Thyroid gland (tissue), 4 donors: ENCODE results near the gene COL23A1. TPM values are rescaled to one million over a fixed set of nuclear protein-coding genes. Genes with fewer than 3 reads are reported as not detected.

ENCODE experiments used
- DNase-seq, 2 donors: peaks; one replicate each; pipeline ENCODE4 v3.0.0-alpha.2; 2019
- H3K27ac ChIP-seq, 3 donors: fragments of 200-600 bp; sonication (generic); 1 replicate in 2 of 3; 2 replicates in 1 of 3; pipeline ENCODE4 v1.5.1; 2016 to 2019; ENCODE audit warnings: mild to moderate bottlenecking in 1 of 3, moderate library complexity in 1 of 3
- H3K27me3 ChIP-seq: fragments of 200-600 bp; sonication (generic); one replicate; pipeline ENCODE4 v1.5.1; 2019
- H3K36me3 ChIP-seq, 2 donors: fragments of 200-600 bp; sonication (generic); one replicate each; pipeline ENCODE4 v1.5.1; 2016 to 2019
- H3K4me1 ChIP-seq, 2 donors: fragments of 200-600 bp; sonication (generic); one replicate each; pipeline ENCODE4 v1.5.1; 2017 to 2019
- H3K4me3 ChIP-seq, 3 donors: fragments of 200-600 bp; sonication (generic); replicated peaks in 1 of 3; 1 replicate in 2 of 3; 2 replicates in 1 of 3; pipeline ENCODE4 v1.5.1; 2016; ENCODE audit warnings: mild to moderate bottlenecking in 1 of 3
- H3K9me3 ChIP-seq: fragments of 200-600 bp; sonication (generic); one replicate; pipeline ENCODE4 v1.5.1; 2017
- CTCF ChIP-seq, 6 experiments: fragments of 200-600 bp in 3 of 6; fragments of 450-650 bp in 3 of 6; sonication (generic) in 3 of 6; IDR thresholded peaks; one replicate each; pipeline ENCODE4 v1.5.1; 2016 to 2019; ENCODE audit warnings: antibody characterized with exemption in 6 of 6, mild to moderate bottlenecking in 2 of 6, inconsistent platforms in 1 of 6, moderate library complexity in 1 of 6
- POLR2A ChIP-seq, 2 donors: fragments of 450-650 bp; IDR thresholded peaks; one replicate each; pipeline ENCODE4 v1.6.1; 2017; ENCODE audit warnings: antibody characterized with exemption in 2 of 2, mild to moderate bottlenecking in 2 of 2, moderate library complexity in 1 of 2
- WGBS, 2 donors: methylation state at CpG; one replicate each; pipeline ENCODE4 v1.1.5; 2017; 5-methylcytosine and 5-hydroxymethylcytosine counted together
- intact Hi-C: fragments of 100-400 bp; cut with DNase I; formaldehyde crosslinking; loops from one replicate; pipeline ENCODE4 v1.15.1; 2023
- total RNA-seq, 4 donors: library from RNA; depleted of rRNA; stranded (reverse); fragments of >200 nt; gene quantifications; one replicate each; pipeline ENCODE4 v1.2.3, GENCODE V29; 2016

COL23A1 gene
- total RNA-seq, 4 donors from 2014 or later, result 76.6 to 108 (median 95.7) TPM

- Histone ChIP-seq H3K4me1 (peaks cover 21 to 56% of the 10 kb centered on the region in 2 donors), H3K9me3 (no peaks in the 10 kb centered on the region), H3K27me3 (no peaks in the 10 kb centered on the region), H3K36me3 (no peaks in the 10 kb centered on the region), H3K4me3 (no peak overlapping the region), H3K27ac (peak overlapping the region in 2 of 3 donors; percentile 13 to 47)
- 75 to 80% methylated on average over 9 of the region's 9 CpGs for WGBS, 2 donors
- no peak for DNase-seq
- TF ChIP-seq POLR2A (IDR thresholded peaks at IDR 0.05), result no peak
- TF ChIP-seq CTCF (IDR thresholded peaks at IDR 0.05), result no peak
- intact Hi-C loops, result no loop called here
Observed at GRCh38 chr5:178548746-178549145, 41.4 kb downstream of the COL23A1 start.

GRCh38 chr5:178547753-178548415, 42.3 kb downstream of the COL23A1 start:
- no peaks in the 10 kb centered on the region for H3K27me3 ChIP-seq
- DNase-seq, result peak; percentile 51 to 52
- intact Hi-C loops, result no loop called here
- TF ChIP-seq CTCF (IDR thresholded peaks at IDR 0.05) (no peak), POLR2A (IDR thresholded peaks at IDR 0.05) (no peak)
- WGBS, 2 donors, result 38 to 47% methylated on average over 5 of the region's 6 CpGs
- H3K4me1 ChIP-seq, result peaks cover 24 to 57% of the 10 kb centered on the region in 2 donors
- no peaks in the 10 kb centered on the region for H3K9me3 ChIP-seq
- H3K36me3 ChIP-seq, result no peaks in the 10 kb centered on the region
- H3K4me3 ChIP-seq, result no peak overlapping the region
- H3K27ac ChIP-seq, result peak overlapping the region in 1 of 3 donors; percentile 47

- intact Hi-C loops, result no loop called here
- H3K9me3 ChIP-seq, result no peaks in the 10 kb centered on the region
- H3K4me3 ChIP-seq, result no peak overlapping the region
- H3K27ac ChIP-seq, result peak overlapping the region in 2 of 3 donors; percentile 77 to 91
- no peak for DNase-seq
- H3K36me3 ChIP-seq, result no peaks in the 10 kb centered on the region
- peaks cover 30 to 55% of the 10 kb centered on the region in 2 donors for H3K4me1 ChIP-seq
- H3K27me3 ChIP-seq, result no peaks in the 10 kb centered on the region
- 84 to 90% methylated on average over 12 of the region's 12 CpGs for WGBS, 2 donors
- no peak for TF ChIP-seq CTCF (IDR thresholded peaks at IDR 0.05)
- no peak for TF ChIP-seq POLR2A (IDR thresholded peaks at IDR 0.05)
Observed at GRCh38 chr5:178547052-178547666, 43.0 kb downstream of the COL23A1 start.

- no peak for DNase-seq
- peak overlapping the region in 2 of 3 donors; percentile 77 to 91 for H3K27ac ChIP-seq
- intact Hi-C loops, result no loop called here
- 91 to 92% methylated on average over 9 of the region's 9 CpGs for WGBS, 2 donors
- no peaks in the 10 kb centered on the region for H3K9me3 ChIP-seq
- no peak for TF ChIP-seq CTCF (IDR thresholded peaks at IDR 0.05)
- no peak for TF ChIP-seq POLR2A (IDR thresholded peaks at IDR 0.05)
- peaks cover 35 to 57% of the 10 kb centered on the region in 2 donors for H3K4me1 ChIP-seq
- no peaks in the 10 kb centered on the region for H3K27me3 ChIP-seq
- H3K36me3 ChIP-seq, result no peaks in the 10 kb centered on the region
- H3K4me3 ChIP-seq, result no peak overlapping the region
Observed at GRCh38 chr5:178546675-178547033, 43.5 kb downstream of the COL23A1 start.
